ENCODE measurements around the gene PEX19. TPM values are rescaled to one million over a fixed set of nuclear protein-coding genes. Genes with fewer than 3 reads are reported as not detected.
A peak's percentile ranks its signal among the peaks of the same experiment; 100 is the strongest.

The PEX19 gene
- 61.7 TPM for total RNA-seq (ENCODE audit: unreplicated experiment)
- long read RNA-seq, transcript PEX19-201 (8 exons, 3,661 nt) = major isoform, 48 of 61 reads
- long read RNA-seq, transcript PEX19-205 (7 exons, 3,504 nt) = minor isoform, 9 of 61 reads
- long read RNA-seq, partial matches to known transcripts = 1 of 61 reads
- long read RNA-seq, other reads (novel, unspliced or antisense) = 3 of 61 reads

DNA sequence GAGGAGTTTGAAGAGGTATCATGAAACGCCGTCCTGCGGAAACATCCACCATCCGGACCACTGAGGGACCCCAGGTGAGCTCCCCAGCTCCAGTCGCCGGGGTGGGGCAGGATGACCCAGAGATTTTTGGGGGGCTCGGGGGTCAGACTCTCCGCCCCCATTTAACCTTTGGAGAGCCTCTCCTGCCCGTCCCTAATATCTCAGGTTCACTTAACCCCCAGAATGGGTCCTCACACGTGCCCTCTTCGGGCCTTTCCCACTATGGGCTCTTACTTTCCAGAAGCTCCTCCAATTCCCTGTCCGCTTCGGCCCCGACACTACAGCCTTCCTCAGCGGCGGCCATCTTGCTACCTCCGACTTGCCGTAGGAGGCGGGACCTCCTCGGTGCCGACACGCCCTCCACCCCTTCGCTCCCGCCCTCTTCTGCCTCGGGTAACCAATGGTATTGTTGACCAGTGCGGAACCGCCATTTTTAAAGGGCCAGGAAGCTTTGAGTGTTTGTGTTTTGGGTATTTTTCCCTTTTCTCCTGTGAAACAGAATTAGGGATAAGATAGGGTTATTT lies at the start of gene PEX19:
PEX19 (minus strand) TSS at position 352 of the 563 bp plus-strand sequence; CDS start at position 343, 9 bp downstream.
- H3K36me3 Mint-ChIP-seq (ENCODE audit: low read depth, unreplicated experiment) = peaks cover 37% of the 10 kb centered on the region
- peaks cover 22% of the 10 kb centered on the region for H3K4me1 Mint-ChIP-seq (ENCODE audit: unreplicated experiment)
- peaks cover 2% of the 10 kb centered on the region for H3K27me3 Mint-ChIP-seq (ENCODE audit: unreplicated experiment)
- H3K4me3 Mint-ChIP-seq (ENCODE audit: unreplicated experiment) = peak within 1 kb of the TSS; percentile 93
- peak; percentile 93 for DNase-seq (ENCODE audit: low spot score)
- H3K27ac Mint-ChIP-seq (ENCODE audit: unreplicated experiment) = peak within 1 kb of the TSS; percentile 92
- TF ChIP-seq CTCF (IDR thresholded peaks at IDR 0.05; ENCODE audit: unreplicated experiment) = no peak
- H3K9me3 Mint-ChIP-seq (ENCODE audit: unreplicated experiment) = no peaks in the 10 kb centered on the region

DNA sequence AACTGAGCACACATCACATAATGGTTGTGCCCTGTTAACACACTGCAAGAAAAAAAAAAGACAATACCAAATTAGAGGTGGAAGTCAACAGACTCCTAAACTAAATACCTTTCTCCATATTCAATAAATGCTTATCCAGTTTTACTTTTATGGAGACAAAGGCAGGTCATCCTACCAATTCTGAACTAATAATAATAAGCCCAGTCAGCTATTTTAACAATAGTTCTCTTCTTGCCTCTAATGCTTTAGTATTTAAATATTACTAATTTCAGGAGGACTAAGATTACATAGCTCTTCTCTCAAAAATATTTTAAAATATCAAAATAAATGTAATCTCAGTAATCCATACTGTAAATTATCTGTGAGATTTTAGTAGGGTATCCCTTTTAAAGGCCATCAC lies 47.6 kb upstream of the PEX19 start:
- peaks cover 2% of the 10 kb centered on the region for H3K27me3 Mint-ChIP-seq (ENCODE audit: unreplicated experiment)

DNA sequence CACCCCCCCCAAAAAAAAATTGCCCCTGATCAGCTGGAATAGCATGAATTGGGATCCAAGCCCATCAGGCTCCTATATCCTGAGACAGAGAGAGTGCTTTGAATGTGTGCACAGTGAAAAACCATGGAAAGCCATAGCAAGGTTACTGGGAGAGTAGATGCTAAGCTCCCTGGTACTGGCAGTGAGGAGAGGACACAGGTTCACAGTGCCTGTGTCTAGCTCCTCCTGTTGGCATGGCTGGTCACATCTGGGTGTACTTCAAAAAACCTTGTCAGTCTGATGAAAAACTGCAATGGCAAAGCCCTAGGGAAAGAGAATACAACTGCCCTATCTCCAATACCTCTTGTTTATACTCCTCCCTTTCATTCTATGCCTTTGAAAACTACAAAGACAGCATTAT lies 45.2 kb upstream of the PEX19 start:
- TF ChIP-seq CTCF (IDR thresholded peaks at IDR 0.05; ENCODE audit: unreplicated experiment) = no peak
- H3K27ac Mint-ChIP-seq (ENCODE audit: unreplicated experiment) = no peak overlapping the region
- DNase-seq (ENCODE audit: low spot score) = no peak
- H3K4me1 Mint-ChIP-seq (ENCODE audit: unreplicated experiment) = no peaks in the 10 kb centered on the region
- H3K9me3 Mint-ChIP-seq (ENCODE audit: unreplicated experiment) = no peaks in the 10 kb centered on the region
- no peak overlapping the region for H3K4me3 Mint-ChIP-seq (ENCODE audit: unreplicated experiment)
- peaks cover 35% of the 10 kb centered on the region for H3K36me3 Mint-ChIP-seq (ENCODE audit: low read depth, unreplicated experiment)
- H3K27me3 Mint-ChIP-seq (ENCODE audit: unreplicated experiment) = peaks cover 2% of the 10 kb centered on the region

More for the DNA sequence above, 47.6 kb upstream of the PEX19 start:
- no peaks in the 10 kb centered on the region for H3K9me3 Mint-ChIP-seq (ENCODE audit: unreplicated experiment)
- no peak overlapping the region for H3K27ac Mint-ChIP-seq (ENCODE audit: unreplicated experiment)
- H3K4me3 Mint-ChIP-seq (ENCODE audit: unreplicated experiment) = no peak overlapping the region
- peaks cover 29% of the 10 kb centered on the region for H3K36me3 Mint-ChIP-seq (ENCODE audit: low read depth, unreplicated experiment)
- no peaks in the 10 kb centered on the region for H3K4me1 Mint-ChIP-seq (ENCODE audit: unreplicated experiment)
- DNase-seq (ENCODE audit: low spot score) = no peak
- TF ChIP-seq CTCF (IDR thresholded peaks at IDR 0.05; ENCODE audit: unreplicated experiment) = no peak

DNA sequence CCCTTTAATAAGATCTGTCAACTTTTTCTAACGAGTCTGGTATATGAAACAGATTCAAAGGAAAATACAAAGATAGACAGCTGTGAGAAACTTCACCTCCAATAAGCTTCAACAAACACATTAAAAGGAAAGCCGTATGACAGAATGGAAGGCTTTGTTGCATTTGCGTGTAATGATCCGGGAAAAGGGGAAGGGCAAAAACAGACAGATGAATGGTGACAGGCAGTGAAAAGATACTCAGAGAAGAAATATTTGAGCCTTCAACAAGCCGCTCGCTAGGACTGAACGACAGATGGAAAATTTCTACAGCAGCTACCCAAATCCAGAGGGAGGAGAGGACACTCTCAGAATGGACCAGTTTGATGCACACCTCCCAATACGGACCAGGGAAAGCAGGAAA lies 43.3 kb upstream of the PEX19 start:
- Mint-ChIP-seq H3K4me3 (ENCODE audit: unreplicated experiment) (no peak overlapping the region), H3K4me1 (ENCODE audit: unreplicated experiment) (no peaks in the 10 kb centered on the region), H3K36me3 (ENCODE audit: low read depth, unreplicated experiment) (peaks cover 33% of the 10 kb centered on the region), H3K27ac (ENCODE audit: unreplicated experiment) (no peak overlapping the region), H3K27me3 (ENCODE audit: unreplicated experiment) (peaks cover 2% of the 10 kb centered on the region), H3K9me3 (ENCODE audit: unreplicated experiment) (no peaks in the 10 kb centered on the region)
- DNase-seq (ENCODE audit: low spot score) = no peak
- no peak for TF ChIP-seq CTCF (IDR thresholded peaks at IDR 0.05; ENCODE audit: unreplicated experiment)

DNA sequence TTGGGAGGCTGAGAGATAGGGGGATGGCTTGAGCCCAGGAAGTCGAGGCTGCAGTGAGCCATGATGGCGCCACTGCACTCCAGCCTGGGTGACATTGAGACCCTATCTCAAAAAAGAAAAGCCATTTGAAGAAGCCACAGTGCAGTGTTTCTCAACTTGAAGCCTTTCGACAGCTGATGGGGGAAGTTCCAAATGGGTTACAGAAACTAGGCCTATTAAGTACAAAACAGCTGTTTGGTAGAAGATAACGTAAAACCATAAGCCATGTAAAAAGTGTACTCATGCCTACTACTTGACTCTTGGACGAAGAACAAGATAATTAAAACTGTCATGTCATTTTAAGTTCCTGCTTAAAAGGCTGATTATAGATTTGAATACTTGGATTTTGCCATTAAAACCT lies 41.5 kb upstream of the PEX19 start:
- Mint-ChIP-seq H3K27me3 (ENCODE audit: unreplicated experiment) (peaks cover 2% of the 10 kb centered on the region), H3K4me3 (ENCODE audit: unreplicated experiment) (no peak overlapping the region), H3K4me1 (ENCODE audit: unreplicated experiment) (no peaks in the 10 kb centered on the region), H3K9me3 (ENCODE audit: unreplicated experiment) (no peaks in the 10 kb centered on the region), H3K36me3 (ENCODE audit: low read depth, unreplicated experiment) (peaks cover 30% of the 10 kb centered on the region), H3K27ac (ENCODE audit: unreplicated experiment) (no peak overlapping the region)
- TF ChIP-seq CTCF (IDR thresholded peaks at IDR 0.05; ENCODE audit: unreplicated experiment) = no peak
- no peak for DNase-seq (ENCODE audit: low spot score)

All from endothelial cell (in vitro differentiated cells).